DND-41 (cell line): ENCODE measurements around the gene CRISPLD2.
"Not testable (repeated sequence)": the region's sequence is repeated elsewhere in the genome, so short reads cannot be mapped to it uniquely, and the experiment has no call there.

Experiments
- ATAC-seq: fragments of 200-7000 bp; cut with Tn5 transposase; 3 replicates; pipeline ENCODE4 v1.9.1; 2021; ENCODE audit warnings: low read depth; ENCODE audit not compliant: insufficient read depth
- DNase-seq: peaks from one replicate; pipeline ENCODE4 v3.0.0-alpha.2; 2020
- H2AFZ ChIP-seq: 2 replicates; pipeline ENCODE4 v1.6.0; 2012; ENCODE audit warnings: low read depth, low read length
- H3K27ac ChIP-seq: 2 replicates; pipeline ENCODE4 v1.5.1; 2012; ENCODE audit warnings: low read length, inconsistent platforms
- H3K27me3 ChIP-seq: fragments of 200-600 bp; sonication (generic); 2 replicates; pipeline ENCODE4 v1.6.0; 2012; ENCODE audit warnings: low read length, mild to moderate bottlenecking, inconsistent platforms; ENCODE audit not compliant: insufficient read depth, poor library complexity
- H3K36me3 ChIP-seq: 2 replicates; pipeline ENCODE4 v1.5.1; 2012; ENCODE audit warnings: low read length, inconsistent platforms; ENCODE audit not compliant: insufficient read depth
- H3K4me1 ChIP-seq: 2 replicates; pipeline ENCODE4 v1.5.1; 2012; ENCODE audit warnings: mild to moderate bottlenecking, low read length; ENCODE audit not compliant: insufficient read depth
- H3K4me2 ChIP-seq: 2 replicates; pipeline ENCODE4 v1.6.0; 2012; ENCODE audit warnings: mild to moderate bottlenecking, moderate library complexity, low read length, inconsistent platforms; ENCODE audit not compliant: insufficient read depth
- H3K4me3 ChIP-seq, 2 experiments: fragments of 200-600 bp in 1 of 2; shearing (Covaris generic) in 1 of 2; 2 replicates each; pipeline ENCODE4 v1.5.1; 2012 to 2016; ENCODE audit warnings: inconsistent platforms in 2 of 2, low read length in 2 of 2, mild to moderate bottlenecking in 2 of 2, low read depth in 1 of 2, moderate library complexity in 1 of 2
- H3K79me2 ChIP-seq: 2 replicates; pipeline ENCODE4 v1.6.0; 2012; ENCODE audit warnings: low read length, inconsistent platforms; ENCODE audit not compliant: insufficient read depth
- H3K9ac ChIP-seq: 2 replicates; pipeline ENCODE4 v1.6.0; 2012; ENCODE audit warnings: low read depth, mild to moderate bottlenecking, inconsistent platforms, low read length, moderate library complexity
- H3K9me3 ChIP-seq: 2 replicates; pipeline ENCODE4 v1.5.1; 2012; ENCODE audit warnings: low read length, moderate library complexity, mild to moderate bottlenecking, inconsistent platforms; ENCODE audit not compliant: insufficient read depth, severe bottlenecking
- H4K20me1 ChIP-seq: 2 replicates; pipeline ENCODE4 v1.6.0; 2012; ENCODE audit warnings: low read length; ENCODE audit not compliant: insufficient read depth
- CTCF ChIP-seq: IDR thresholded peaks from 2 replicates; pipeline ENCODE4 v1.5.1; 2012; ENCODE audit warnings: borderline replicate concordance, low read length, moderate library complexity, mild to moderate bottlenecking; ENCODE audit not compliant: poor library complexity, severe bottlenecking; ENCODE audit errors: extremely low read depth
- EZH2 ChIP-seq: IDR thresholded peaks from 3 replicates; pipeline ENCODE4 v1.6.1; 2012; ENCODE audit warnings: borderline replicate concordance, low read depth, mild to moderate bottlenecking, moderate library complexity, low read length, inconsistent platforms; ENCODE audit not compliant: severe bottlenecking

CRISPLD2 gene

DNA sequence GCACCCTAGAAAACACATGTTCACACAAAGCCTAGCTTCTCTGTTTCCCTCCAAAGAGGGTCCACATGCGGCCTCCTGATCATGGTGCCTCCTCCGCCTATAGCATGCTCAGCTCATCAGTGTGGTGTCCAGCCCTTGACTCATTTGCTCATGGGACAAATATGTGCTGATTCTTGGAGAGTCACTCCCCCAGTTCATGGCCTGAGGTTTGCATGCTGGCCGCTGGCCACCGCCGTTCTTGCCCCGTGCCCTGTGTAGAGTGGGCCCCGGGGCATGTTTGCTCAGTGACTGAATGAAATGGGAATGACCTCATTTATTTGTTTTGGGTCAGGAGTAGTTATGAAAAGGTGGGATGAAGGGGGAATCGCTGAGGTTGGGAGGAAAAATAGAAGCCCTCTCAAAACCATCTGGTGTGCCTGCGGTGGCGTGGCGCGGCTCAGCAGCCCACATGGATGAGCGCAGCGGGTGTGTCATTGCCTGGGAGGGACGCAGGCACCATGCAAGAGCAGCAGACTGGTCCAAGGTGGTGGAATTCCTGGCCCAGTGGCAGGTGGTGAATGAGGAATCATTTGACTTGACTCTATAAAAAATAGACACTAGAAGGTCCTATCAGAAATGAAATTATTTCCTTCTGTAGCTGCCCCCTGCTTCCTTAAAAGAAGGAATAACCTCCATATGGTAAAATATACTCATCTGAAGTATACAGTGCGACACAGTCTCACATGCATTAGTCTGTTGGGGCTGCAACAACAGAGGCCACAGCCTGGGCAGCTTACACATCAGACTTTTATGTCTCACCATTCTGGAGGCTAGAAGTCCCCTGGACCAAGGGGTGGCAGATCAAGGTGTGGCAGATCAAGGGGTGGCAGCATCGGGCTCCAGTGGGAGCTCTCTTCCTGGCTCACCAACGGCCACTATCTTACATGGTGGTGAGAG, 31.7 kb downstream of the CRISPLD2 start:
- no peaks in the 10 kb centered on the region for H3K79me2 ChIP-seq
- TF ChIP-seq CTCF, result no peak
- TF ChIP-seq EZH2, result no peak
- no peaks in the 10 kb centered on the region for H3K4me1 ChIP-seq
- no peaks in the 10 kb centered on the region for H4K20me1 ChIP-seq
- no peaks in the 10 kb centered on the region for H3K9me3 ChIP-seq
- ATAC-seq (no peak), DNase-seq (no peak)
- H3K27ac ChIP-seq, result no peak overlapping the region
- H3K27me3 ChIP-seq, result no peaks in the 10 kb centered on the region
- no peaks in the 10 kb centered on the region for H3K36me3 ChIP-seq
- H2AFZ ChIP-seq, result no peak overlapping the region
- no peak overlapping the region for H3K4me3 ChIP-seq
- H3K9ac ChIP-seq, result no peak overlapping the region
- H3K4me2 ChIP-seq, result no peak overlapping the region

- Histone ChIP-seq H3K79me2 (no peaks in the 10 kb centered on the region), H3K9ac (no peak overlapping the region), H2AFZ (no peak overlapping the region), H3K27ac (no peak overlapping the region), H4K20me1 (no peaks in the 10 kb centered on the region), H3K27me3 (no peaks in the 10 kb centered on the region), H3K4me1 (no peaks in the 10 kb centered on the region), H3K36me3 (no peaks in the 10 kb centered on the region), H3K4me3 (no peak overlapping the region), H3K4me2 (no peak overlapping the region), H3K9me3 (no peaks in the 10 kb centered on the region)
- DNase-seq (no peak), ATAC-seq (no peak)
- TF ChIP-seq EZH2 (no peak), CTCF (no peak)
These were observed 33.7 kb downstream of the CRISPLD2 start for GRCh38 chr16:84853534-84853933.

GRCh38 chr16:84854759-84855158, 35.0 kb downstream of the CRISPLD2 start:
- H3K27ac ChIP-seq, result no peak overlapping the region
- no peaks in the 10 kb centered on the region for H3K79me2 ChIP-seq
- no peak overlapping the region for H3K4me2 ChIP-seq
- no peak for TF ChIP-seq EZH2
- no peak for TF ChIP-seq CTCF
- ATAC-seq (no peak), DNase-seq (no peak)
- H3K4me3 ChIP-seq, result no peak overlapping the region
- H3K27me3 ChIP-seq, result no peaks in the 10 kb centered on the region
- H3K9ac ChIP-seq, result no peak overlapping the region
- H3K36me3 ChIP-seq, result no peaks in the 10 kb centered on the region
- H3K4me1 ChIP-seq, result no peaks in the 10 kb centered on the region
- H2AFZ ChIP-seq, result no peak overlapping the region
- H3K9me3 ChIP-seq, result no peaks in the 10 kb centered on the region
- no peaks in the 10 kb centered on the region for H4K20me1 ChIP-seq

DNA sequence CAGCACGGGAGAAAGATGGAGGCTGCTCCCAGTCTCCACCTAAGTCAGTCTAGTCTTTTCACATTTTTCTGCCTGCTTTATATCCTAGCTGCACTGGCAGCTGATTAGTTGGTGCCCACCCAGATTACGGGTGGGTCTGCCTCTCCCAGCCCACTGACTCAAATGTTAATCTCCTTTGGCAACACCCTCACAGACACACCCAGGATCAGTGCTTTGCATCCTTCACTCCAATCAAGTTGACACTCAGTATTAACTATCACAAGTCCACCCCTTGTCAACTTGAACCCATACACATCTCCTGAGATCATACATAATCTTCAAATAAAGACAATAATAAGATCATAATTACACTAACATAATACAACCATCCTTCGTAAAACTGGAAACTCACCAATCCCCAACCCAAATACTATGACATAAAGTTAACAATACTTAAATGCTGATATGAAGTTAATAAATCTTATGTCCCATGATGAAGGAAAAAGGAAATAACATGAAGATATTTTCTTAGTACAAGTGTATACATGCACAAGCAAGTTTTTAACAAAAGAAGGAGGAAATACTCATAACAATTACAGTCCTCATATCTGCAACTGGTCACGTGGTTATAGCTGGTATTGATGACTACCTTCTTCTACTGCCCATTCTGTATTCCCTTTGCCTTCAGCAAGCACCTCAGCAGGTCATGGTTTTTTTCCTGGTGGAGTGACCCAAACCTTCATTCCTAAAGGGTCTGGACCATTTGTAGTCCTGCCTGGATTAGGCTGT, 35.8 kb downstream of the CRISPLD2 start:
- not testable (repeated sequence) for DNase-seq, H3K4me3 ChIP-seq, H3K27me3 ChIP-seq

GRCh38 chr16:84856203-84856581, 36.4 kb downstream of the CRISPLD2 start:
- DNase-seq, H3K27ac ChIP-seq, H3K27me3 ChIP-seq, H3K9me3 ChIP-seq, H2AFZ ChIP-seq, H3K4me2 ChIP-seq, H3K4me1 ChIP-seq, H3K4me3 ChIP-seq, H3K9ac ChIP-seq, ATAC-seq, H4K20me1 ChIP-seq, H3K79me2 ChIP-seq, H3K36me3 ChIP-seq: not testable (repeated sequence)

More for the DNA sequence above, 35.8 kb downstream of the CRISPLD2 start:
- H3K27ac ChIP-seq, H2AFZ ChIP-seq, H3K9me3 ChIP-seq, H3K4me2 ChIP-seq, H3K36me3 ChIP-seq, H3K79me2 ChIP-seq, H4K20me1 ChIP-seq, ATAC-seq, H3K4me1 ChIP-seq, H3K9ac ChIP-seq: not testable (repeated sequence)

GRCh38 chr16:84856811-84857210, 37.0 kb downstream of the CRISPLD2 start:
- H3K4me1 ChIP-seq, H3K4me2 ChIP-seq, H4K20me1 ChIP-seq, H3K27me3 ChIP-seq, H3K4me3 ChIP-seq, H2AFZ ChIP-seq, H3K9me3 ChIP-seq, H3K27ac ChIP-seq, ATAC-seq, DNase-seq, H3K79me2 ChIP-seq, H3K36me3 ChIP-seq, H3K9ac ChIP-seq: not testable (repeated sequence)
